ENCODE data around the gene ZNF576. TPM values are rescaled to one million over a fixed set of nuclear protein-coding genes. Genes with fewer than 3 reads are reported as not detected.

Gene ZNF576
- total RNA-seq, 1 donor from 2014 or later = 12.6 TPM

Other genes starting within 250 kb of the ZNF576 start
- not detected in 3 replicates for gene CD177, start 242.9 kb upstream of the ZNF576 start, total RNA-seq
- not detected in 3 replicates for gene TEX101, start 181.7 kb upstream of the ZNF576 start, total RNA-seq
- gene LYPD3, start 131.0 kb upstream of the ZNF576 start, total RNA-seq = 2.6 to 4.4 TPM (median 3.4 TPM) in 3 replicates
- gene PHLDB3, start 91.8 kb upstream of the ZNF576 start, total RNA-seq = 28.0 to 31.4 TPM (median 28.2 TPM) in 3 replicates
- 26.8 to 29.0 TPM (median 27.9 TPM) in 3 replicates for gene ETHE1, start 69.4 kb upstream of the ZNF576 start, total RNA-seq
- 2.3 to 2.8 TPM (median 2.6 TPM) in 3 replicates for gene ZNF575, start 63.4 kb upstream of the ZNF576 start, total RNA-seq
- 52.3 to 58.5 TPM (median 56.1 TPM) in 3 replicates for gene XRCC1, start 21.1 kb upstream of the ZNF576 start, total RNA-seq
- 12.6 to 14.5 TPM (median 13.8 TPM) in 3 replicates for gene PINLYP, start 20.8 kb upstream of the ZNF576 start, total RNA-seq
- gene IRGQ, start 461 bp upstream of the ZNF576 start, total RNA-seq = 41.1 to 42.2 TPM (median 41.4 TPM) in 3 replicates
- 0.36 to 0.63 TPM (median 0.58 TPM) in 3 replicates for gene SRRM5, start 15.5 kb downstream of the ZNF576 start, total RNA-seq
- 92.2 to 96.2 TPM (median 92.4 TPM) in 3 replicates for gene ZNF428, start 23.0 kb downstream of the ZNF576 start, total RNA-seq
- gene CADM4, start 43.3 kb downstream of the ZNF576 start, total RNA-seq = 45.8 to 48.3 TPM (median 47.1 TPM) in 3 replicates
- 18.5 to 22.7 TPM (median 22.2 TPM) in 3 replicates for gene PLAUR, start 73.6 kb downstream of the ZNF576 start, total RNA-seq
- gene IRGC, start 119.5 kb downstream of the ZNF576 start, total RNA-seq = not detected in 3 replicates
- gene SMG9, start 158.4 kb downstream of the ZNF576 start, total RNA-seq = 65.8 to 75.7 TPM (median 73.2 TPM) in 3 replicates
- 5.4 to 6.4 TPM (median 6.1 TPM) in 3 replicates for gene KCNN4, start 184.4 kb downstream of the ZNF576 start, total RNA-seq
- 0.27 to 0.57 TPM (median 0.33 TPM) in 3 replicates for gene LYPD5, start 205.9 kb downstream of the ZNF576 start, total RNA-seq
- gene ZNF283, start 230.7 kb downstream of the ZNF576 start, total RNA-seq = 19.1 to 20.8 TPM (median 20.4 TPM) in 3 replicates